HG02981 (cell line): Measurements from ENCODE around the gene GPR78.

ENCODE experiments used
- ATAC-seq: cut with Tn5 transposase; IDR thresholded peaks from one replicate; pipeline ENCODE4 v1.9.1; 2021; ENCODE audit warnings: mild to moderate bottlenecking, moderate library complexity; ENCODE audit not compliant: unreplicated experiment

Gene GPR78

GRCh38 chr4:8598391-8599090 is 18.3 kb downstream of the GPR78 start:
- ATAC-seq = no peak

- no peak for ATAC-seq
Measured at GRCh38 chr4:8599091-8599460, 18.9 kb downstream of the GPR78 start.

GRCh38 chr4:8599657-8600056 is 19.5 kb downstream of the GPR78 start:
- no peak for ATAC-seq

GRCh38 chr4:8600266-8600665 is 20.1 kb downstream of the GPR78 start:
- ATAC-seq = no peak

- ATAC-seq = no peak
Measured at GRCh38 chr4:8600686-8601085, 20.5 kb downstream of the GPR78 start.

GRCh38 chr4:8601086-8601485 is 20.9 kb downstream of the GPR78 start:
- ATAC-seq = no peak

GRCh38 chr4:8601556-8601955 is 21.4 kb downstream of the GPR78 start:
- ATAC-seq = no peak

- ATAC-seq = no peak
Measured at GRCh38 chr4:8602686-8603430, 22.7 kb downstream of the GPR78 start.

GRCh38 chr4:8603931-8604330 is 23.7 kb downstream of the GPR78 start:
- ATAC-seq = no peak

GRCh38 chr4:8605289-8605688 is 25.1 kb downstream of the GPR78 start:
- no peak for ATAC-seq

GRCh38 chr4:8606476-8606875 is 26.3 kb downstream of the GPR78 start:
- no peak for ATAC-seq

- ATAC-seq = no peak
Measured at GRCh38 chr4:8606966-8607365, 26.8 kb downstream of the GPR78 start.

GRCh38 chr4:8607603-8608481 is 27.6 kb downstream of the GPR78 start:
- ATAC-seq = no peak

GRCh38 chr4:8608714-8609391 is 28.7 kb downstream of the GPR78 start:
- ATAC-seq = no peak

- ATAC-seq = no peak
Measured at GRCh38 chr4:8609406-8609805, 29.2 kb downstream of the GPR78 start.

GRCh38 chr4:8609824-8610350 is 29.7 kb downstream of the GPR78 start:
- ATAC-seq = no peak

GRCh38 chr4:8610858-8611616 is 30.8 kb downstream of the GPR78 start:
- no peak for ATAC-seq

- ATAC-seq = no peak
Measured at GRCh38 chr4:8612646-8613045, 32.5 kb downstream of the GPR78 start.

GRCh38 chr4:8613421-8614364 is 33.5 kb downstream of the GPR78 start:
- ATAC-seq = no peak
